ENCODE results near the gene NHERF1. TPM values are rescaled to one million over a fixed set of nuclear protein-coding genes. Genes with fewer than 3 reads are reported as not detected.

NHERF1 gene
- total RNA-seq, 1 experiment from 2014 or later, result 75.0 TPM

GRCh38 chr17:74784125-74784810, 35.8 kb downstream of the NHERF1 start:
- H3K27ac ChIP-seq (ENCODE audit: low read length), result no peak overlapping the region
- DNase-seq, result no peak
- H3K9ac ChIP-seq (ENCODE audit: low read length), result no peak overlapping the region
- no peak overlapping the region for H3K4me3 ChIP-seq (ENCODE audit: low read length)
- no peak overlapping the region for H3K4me2 ChIP-seq (ENCODE audit: low read length)
- no peak for ATAC-seq
- no peaks in the 10 kb centered on the region for H3K9me3 ChIP-seq (ENCODE audit: low read length)
- H4K20me1 ChIP-seq (ENCODE audit: low read length), result no peaks in the 10 kb centered on the region
- intact Hi-C loops (cut with micrococcal nuclease), result no loop called here
- BruUV-seq (replicated peaks), result no TSS peak
- no peaks in the 10 kb centered on the region for H3K79me2 ChIP-seq (ENCODE audit: low read length)
- POLR2A ChIA-PET (ENCODE audit: unreplicated experiment), result no interaction called here
- H3K4me1 ChIP-seq (ENCODE audit: insufficient read depth, low read length), result no peaks in the 10 kb centered on the region
- no peaks in the 10 kb centered on the region for H3F3A ChIP-seq (ENCODE audit: low read length, unreplicated experiment)
- TF ChIP-seq EZH2phosphoT487 (IDR thresholded peaks at IDR 0.05; ENCODE audit: borderline replicate concordance, low read length) (no peak), CTCF (conservative IDR thresholded peaks at IDR 0.05; ENCODE audit: low read depth, low read length) (no peak), EZH2 (IDR thresholded peaks at IDR 0.05; ENCODE audit: low read length, unreplicated experiment) (no peak)
- H3K27me3 ChIP-seq (ENCODE audit: low read length), result no peaks in the 10 kb centered on the region
- CTCF ChIA-PET, result interaction anchor here (1.4 kb wide), 1 partner anchor 127 kb away, joined by 6 read pairs; no protein-coding TSS in a partner anchor
- no peak overlapping the region for H2AFZ ChIP-seq (ENCODE audit: low read length)
- H3K36me3 ChIP-seq (ENCODE audit: low read depth, low read length), result no peaks in the 10 kb centered on the region; the same call in 1 of the 2 replicates
- no peaks in the 10 kb centered on the region for H3K9me2 ChIP-seq (replicated peaks; ENCODE audit: low read length)

- no peaks in the 10 kb centered on the region; the same call in 1 of the 2 replicates for H3K36me3 ChIP-seq (ENCODE audit: low read depth, low read length)
- ChIA-PET CTCF (interaction anchor here (1.4 kb wide), 1 partner anchor 128 kb away, joined by 6 read pairs; no protein-coding TSS in a partner anchor), POLR2A (ENCODE audit: unreplicated experiment) (no interaction called here)
- H3K27me3 ChIP-seq (ENCODE audit: low read length), result no peaks in the 10 kb centered on the region
- H3F3A ChIP-seq (ENCODE audit: low read length, unreplicated experiment), result no peaks in the 10 kb centered on the region
- no peaks in the 10 kb centered on the region for H3K9me3 ChIP-seq (ENCODE audit: low read length)
- no peak overlapping the region for H2AFZ ChIP-seq (ENCODE audit: low read length)
- no peaks in the 10 kb centered on the region for H3K9me2 ChIP-seq (replicated peaks; ENCODE audit: low read length)
- no peak overlapping the region for H3K27ac ChIP-seq (ENCODE audit: low read length)
- no peaks in the 10 kb centered on the region for H4K20me1 ChIP-seq (ENCODE audit: low read length)
- H3K9ac ChIP-seq (ENCODE audit: low read length), result no peak overlapping the region
- no TSS peak for BruUV-seq (replicated peaks)
- H3K79me2 ChIP-seq (ENCODE audit: low read length), result no peaks in the 10 kb centered on the region
- peak; percentile 11; the same call in 1 of the 2 replicates for ATAC-seq
- no peak overlapping the region for H3K4me3 ChIP-seq (ENCODE audit: low read length)
- intact Hi-C loops (cut with micrococcal nuclease), result no loop called here
- DNase-seq, result no peak
- 0 out of 2 replicates have a peak, but pooled peaks have one; percentile 24 for TF ChIP-seq CTCF (conservative IDR thresholded peaks at IDR 0.05; ENCODE audit: low read depth, low read length)
- no peak for TF ChIP-seq EZH2 (IDR thresholded peaks at IDR 0.05; ENCODE audit: low read length, unreplicated experiment)
- no peak overlapping the region for H3K4me2 ChIP-seq (ENCODE audit: low read length)
- H3K4me1 ChIP-seq (ENCODE audit: insufficient read depth, low read length), result no peaks in the 10 kb centered on the region
Measured at GRCh38 chr17:74785096-74785980, 36.9 kb downstream of the NHERF1 start.
